Inferior parietal cortex (tissue), 1 donor: Measurements from ENCODE around the gene CRACDL.

ENCODE experiments used
- DNase-seq: peaks from one replicate; pipeline ENCODE4 v3.0.0-alpha.2; 2016; ENCODE audit errors: extremely low spot score

The CRACDL gene

GRCh38 chr2:98924910-98925309 is 11.1 kb downstream of the CRACDL start:
- no peak for DNase-seq

- DNase-seq: no peak
Observed at GRCh38 chr2:98924038-98924830, 11.8 kb downstream of the CRACDL start.

GRCh38 chr2:98923244-98923940 is 12.6 kb downstream of the CRACDL start:
- no peak for DNase-seq

- no peak for DNase-seq
Observed at GRCh38 chr2:98921062-98921461, 15.0 kb downstream of the CRACDL start.

GRCh38 chr2:98917031-98917471 is 19.0 kb downstream of the CRACDL start:
- peak; percentile 71 for DNase-seq

GRCh38 chr2:98915751-98916358 is 20.2 kb downstream of the CRACDL start:
- DNase-seq: no peak

GRCh38 chr2:98914713-98915580 is 21.1 kb downstream of the CRACDL start:
- DNase-seq: no peak

- no peak for DNase-seq
Observed at GRCh38 chr2:98913916-98914712, 21.9 kb downstream of the CRACDL start.

- DNase-seq: no peak
Observed at GRCh38 chr2:98912957-98913915, 22.8 kb downstream of the CRACDL start.

GRCh38 chr2:98912221-98912851 is 23.7 kb downstream of the CRACDL start:
- peak; percentile 61 for DNase-seq

GRCh38 chr2:98911376-98912154 is 24.5 kb downstream of the CRACDL start:
- no peak for DNase-seq

- DNase-seq: no peak
Observed at GRCh38 chr2:98911126-98911375, 25.0 kb downstream of the CRACDL start.

GRCh38 chr2:98910349-98911125 is 25.5 kb downstream of the CRACDL start:
- DNase-seq: no peak

- no peak for DNase-seq
Observed at GRCh38 chr2:98909317-98910211, 26.5 kb downstream of the CRACDL start.

- DNase-seq: no peak
Observed at GRCh38 chr2:98908931-98909316, 27.1 kb downstream of the CRACDL start.

- no peak for DNase-seq
Observed at GRCh38 chr2:98907966-98908905, 27.8 kb downstream of the CRACDL start.
